HepG2 (cell line): ENCODE results near the gene HRG. TPM values are rescaled to one million over a fixed set of nuclear protein-coding genes. Genes with fewer than 3 reads are reported as not detected.

Experiments
- ATAC-seq: fragments of 200-7000 bp; cut with Tn5 transposase; 3 replicates; pipeline ENCODE4 v1.9.1; 2020; ENCODE audit warnings: mild to moderate bottlenecking, moderate library complexity
- BruUV-seq: library from RNA; stranded (reverse); fragments of 400-500 nt; replicated peaks from 2 replicates; lab custom pipeline; 2021; lab: Mats Ljungman, UMichigan
- CTCF ChIA-PET: fragments of 300-600 bp; formaldehyde crosslinking; extraction: SDS; loops from one replicate; lab custom pipeline; 2021; ENCODE audit warnings: low total read pairs, inconsistent platforms, low intra/inter-chr PET ratio; lab: Yijun Ruan, JAX
- POLR2A ChIA-PET: fragments of 350-600 bp; sonication (Branson Sonifier 250); formaldehyde crosslinking; loops from one replicate; lab custom pipeline; 2020; ENCODE audit warnings: antibody characterized with exemption, inconsistent platforms; lab: Yijun Ruan, JAX
- DNase-seq: peaks from one replicate; pipeline ENCODE4 v3.0.0-alpha.2; 2015; ENCODE audit warnings: low spot score
- FAIRE-seq: peaks from 3 replicates; lab custom pipeline; 2011; peaks lifted over from hg19 to GRCh38; lab: Jason Lieb, UNC
- H2AFZ ChIP-seq: one replicate; pipeline ENCODE4 v1.6.1; 2011; ENCODE audit warnings: low read length, inconsistent platforms
- H3K27ac ChIP-seq: fragments of 300-600 bp; 3 replicates; pipeline ENCODE4 v1.8.0; 2011; ENCODE audit warnings: mixed run types, mild to moderate bottlenecking, mixed read lengths, low read length, inconsistent platforms; ENCODE audit not compliant: insufficient read depth; ENCODE audit errors: extremely low read length
- H3K27me3 ChIP-seq, 2 experiments: fragments of 200-600 bp in 1 of 2; 2 replicates in 1 of 2; 3 replicates in 1 of 2; pipeline versions ENCODE4 v1.6.0 to v1.8.0; 2011; ENCODE audit warnings: low read length in 2 of 2, mild to moderate bottlenecking in 2 of 2, moderate library complexity in 2 of 2, inconsistent platforms in 1 of 2; ENCODE audit not compliant: insufficient read depth in 2 of 2, control insufficient read depth in 1 of 2
- H3K36me3 ChIP-seq, 2 experiments: fragments of 200-600 bp in 1 of 2; replicated peaks in 1 of 2; 2 replicates in 1 of 2; 3 replicates in 1 of 2; pipeline versions ENCODE4 v1.5.1 to v1.8.0; 2011; ENCODE audit warnings: low read length in 2 of 2, inconsistent platforms in 1 of 2; ENCODE audit not compliant: insufficient read depth in 2 of 2, control insufficient read depth in 1 of 2
- H3K4me1 ChIP-seq: 2 replicates; pipeline ENCODE4 v1.5.1; 2012; ENCODE audit warnings: low read length, inconsistent platforms; ENCODE audit not compliant: insufficient read depth
- H3K4me2 ChIP-seq: 2 replicates; pipeline ENCODE4 v1.6.0; 2011; ENCODE audit warnings: low read depth, low read length, inconsistent platforms
- H3K4me3 ChIP-seq, 3 experiments: fragments of 200-600 bp in 1 of 3; sonication (generic), shearing (Covaris generic) in 1 of 3; replicated peaks in 1 of 3; 2 replicates each; pipeline ENCODE4 v1.5.1; 2011 to 2016; ENCODE audit warnings: low read length in 3 of 3, inconsistent platforms in 2 of 3, low read depth in 2 of 3, mild to moderate bottlenecking in 2 of 3, control low read depth in 1 of 3, mixed read lengths in 1 of 3; ENCODE audit not compliant: insufficient read depth in 1 of 3
- H3K79me2 ChIP-seq: one replicate; pipeline ENCODE4 v1.6.1; 2011; ENCODE audit warnings: low read length, inconsistent platforms; ENCODE audit not compliant: insufficient read depth
- H3K9ac ChIP-seq: 2 replicates; pipeline ENCODE4 v1.6.0; 2011; ENCODE audit warnings: mild to moderate bottlenecking, low read depth, low read length, inconsistent platforms; ENCODE audit not compliant: insufficient read depth
- H3K9me3 ChIP-seq: 2 replicates; pipeline ENCODE4 v1.5.1; 2012; ENCODE audit warnings: mild to moderate bottlenecking, low read length
- H4K20me1 ChIP-seq: 2 replicates; pipeline ENCODE4 v1.6.0; 2011; ENCODE audit warnings: inconsistent platforms, mild to moderate bottlenecking, low read length, moderate library complexity; ENCODE audit not compliant: insufficient read depth
- ATAD3A ChIP-seq: sonication (generic); formaldehyde crosslinking; IDR thresholded peaks from 2 replicates; pipeline ENCODE4 v1.4.0; 2020; ENCODE audit warnings: missing genetic modification reagents
- ATF7 ChIP-seq, 2 experiments: fragments of 450-650 bp in 1 of 2; sonication (generic) in 1 of 2; formaldehyde crosslinking in 1 of 2; IDR thresholded peaks; 2 replicates each; pipeline versions ENCODE4 v1.4.0 to v1.6.1; 2016 to 2020; ENCODE audit warnings: antibody characterized with exemption in 1 of 2, mild to moderate bottlenecking in 1 of 2, missing genetic modification reagents in 1 of 2
- CCDC6 ChIP-seq: sonication (generic); formaldehyde crosslinking; IDR thresholded peaks from 2 replicates; pipeline ENCODE4 v1.8.1; 2022; ENCODE audit warnings: mild to moderate bottlenecking, missing genetic modification reagents, moderate library complexity
- FOSL1 ChIP-seq: sonication (generic); formaldehyde crosslinking; IDR thresholded peaks from 2 replicates; pipeline ENCODE4 v1.9.0; 2021; ENCODE audit warnings: missing genetic modification reagents, borderline replicate concordance
- GABPB1 ChIP-seq: IDR thresholded peaks from 2 replicates; pipeline ENCODE4 v1.6.1; 2016; ENCODE audit warnings: mild to moderate bottlenecking, missing genetic modification reagents, moderate library complexity, missing compliant biosample characterization
- HOXA3 ChIP-seq: sonication (generic); formaldehyde crosslinking; IDR thresholded peaks from 2 replicates; pipeline ENCODE4 v1.5.0; 2020; ENCODE audit warnings: missing genetic modification reagents
- NFE2L1 ChIP-seq: sonication (generic); formaldehyde crosslinking; IDR thresholded peaks from 2 replicates; pipeline ENCODE4 v1.4.0; 2020; ENCODE audit warnings: missing genetic modification reagents, mild to moderate bottlenecking, borderline replicate concordance
- NFE2L2 ChIP-seq: fragments of 150-350 bp; IDR thresholded peaks from 2 replicates; pipeline ENCODE4 v1.6.1; 2014; ENCODE audit warnings: low read length
- PHF5A ChIP-seq: IDR thresholded peaks from one replicate; pipeline ENCODE4 v1.6.1; 2018; ENCODE audit warnings: low read depth, missing genetic modification reagents; ENCODE audit not compliant: unreplicated experiment
- POLR2AphosphoS2 ChIP-seq: IDR thresholded peaks from 2 replicates; pipeline ENCODE4 v1.6.1; 2011; ENCODE audit warnings: low read depth, low read length, improper control_type of control experiment
- RAD21 ChIP-seq: fragments of 450-650 bp; formaldehyde crosslinking; IDR thresholded peaks from 2 replicates; pipeline ENCODE4 v1.5.0; 2020; ENCODE audit warnings: mild to moderate bottlenecking
- SIN3A ChIP-seq: IDR thresholded peaks from 2 replicates; pipeline ENCODE4 v1.6.1; 2011; ENCODE audit warnings: low read depth, mild to moderate bottlenecking, control low read depth, low read length, borderline replicate concordance
- SMARCC2 ChIP-seq: fragments of 450-650 bp; IDR thresholded peaks from 2 replicates; pipeline ENCODE4 v1.6.1; 2017; ENCODE audit warnings: antibody characterized with exemption, mild to moderate bottlenecking
- ZFP41 ChIP-seq: sonication (generic); formaldehyde crosslinking; IDR thresholded peaks from 2 replicates; pipeline ENCODE4 v1.4.0; 2020; ENCODE audit warnings: mild to moderate bottlenecking, missing genetic modification reagents, borderline replicate concordance
- ZNF619 ChIP-seq: sonication (generic); formaldehyde crosslinking; IDR thresholded peaks from 2 replicates; pipeline ENCODE4 v1.4.0; 2020; ENCODE audit warnings: mild to moderate bottlenecking, missing genetic modification reagents
- ZNF713 ChIP-seq: sonication (generic); formaldehyde crosslinking; IDR thresholded peaks from 2 replicates; pipeline ENCODE4 v1.4.0; 2020; ENCODE audit warnings: mild to moderate bottlenecking, missing genetic modification reagents
- ZNF747 ChIP-seq: sonication (generic); formaldehyde crosslinking; IDR thresholded peaks from 2 replicates; pipeline ENCODE4 v1.8.1; 2023; ENCODE audit warnings: missing genetic modification reagents, mild to moderate bottlenecking, borderline replicate concordance
- ZNF768 ChIP-seq: sonication (generic); formaldehyde crosslinking; IDR thresholded peaks from 2 replicates; pipeline ENCODE4 v1.4.0; 2020; ENCODE audit warnings: missing genetic modification reagents
- ZNF776 ChIP-seq: sonication (generic); formaldehyde crosslinking; IDR thresholded peaks from 2 replicates; pipeline ENCODE4 v1.4.0; 2020; ENCODE audit warnings: mild to moderate bottlenecking, missing genetic modification reagents
- WGBS: methylation state at CpG from one replicate; pipeline ENCODE4 v1.1.6; 2017; ENCODE audit warnings: low lambda C conversion rate; 5-methylcytosine and 5-hydroxymethylcytosine counted together
- in situ Hi-C: cut with HindIII; loops from 2 replicates; pipeline ENCODE4 v1.10.0; 2017; ENCODE audit warnings: low pct_unique_long_range_greater_than_20kb; ENCODE audit not compliant: extremely low pct_ligation_motif_present
- intact Hi-C: fragments of 100-400 bp; cut with micrococcal nuclease; formaldehyde crosslinking; loops from one replicate; pipeline ENCODE4 v1.10.0; 2022; ENCODE audit not compliant: unreplicated experiment
- polyA plus RNA-seq, 8 experiments: library from polyadenylated mRNA; depleted of rRNA in 3 of 8; stranded (reverse) in 7 of 8; unstranded in 1 of 8; fragments of >200 nt; fragmentation: Illumina TruSeq in 4 of 8; extraction: Trizol in 4 of 8; gene quantifications; 2 replicates each; pipeline versions ENCODE4 v1.2.1 to v1.2.3, GENCODE V29; 2011 to 2016; ENCODE audit warnings: low read depth in 4 of 8, missing spikeins in 1 of 8, mixed read lengths in 1 of 8; ENCODE audit not compliant: insufficient read depth in 1 of 8
- total RNA-seq, 5 experiments: library from RNA; depleted of rRNA; stranded (reverse); fragments of >200 nt; fragmentation: Illumina TruSeq; extraction: Trizol; gene quantifications; 2 replicates each; pipeline ENCODE4 v1.2.3, GENCODE V29; 2016; ENCODE audit warnings: low read depth in 1 of 5
- TF ChIP-seq, protein P1 (sequence below): sonication (generic); formaldehyde crosslinking; IDR thresholded peaks from 2 replicates; pipeline ENCODE4 v1.8.1; 2023; ENCODE audit warnings: missing genetic modification reagents, inconsistent platforms, borderline replicate concordance
- TF ChIP-seq, protein P2 (sequence below): sonication (generic); formaldehyde crosslinking; IDR thresholded peaks from 2 replicates; pipeline ENCODE4 v1.4.0; 2020; ENCODE audit warnings: mild to moderate bottlenecking, low read depth, missing genetic modification reagents

The HRG gene
- total and polyA plus RNA-seq, 2 of the 13 experiments (the other 11 are each of a cell fraction or from before 2014, with no cell fraction given) = 0.09 to 0.11 TPM

DNA sequence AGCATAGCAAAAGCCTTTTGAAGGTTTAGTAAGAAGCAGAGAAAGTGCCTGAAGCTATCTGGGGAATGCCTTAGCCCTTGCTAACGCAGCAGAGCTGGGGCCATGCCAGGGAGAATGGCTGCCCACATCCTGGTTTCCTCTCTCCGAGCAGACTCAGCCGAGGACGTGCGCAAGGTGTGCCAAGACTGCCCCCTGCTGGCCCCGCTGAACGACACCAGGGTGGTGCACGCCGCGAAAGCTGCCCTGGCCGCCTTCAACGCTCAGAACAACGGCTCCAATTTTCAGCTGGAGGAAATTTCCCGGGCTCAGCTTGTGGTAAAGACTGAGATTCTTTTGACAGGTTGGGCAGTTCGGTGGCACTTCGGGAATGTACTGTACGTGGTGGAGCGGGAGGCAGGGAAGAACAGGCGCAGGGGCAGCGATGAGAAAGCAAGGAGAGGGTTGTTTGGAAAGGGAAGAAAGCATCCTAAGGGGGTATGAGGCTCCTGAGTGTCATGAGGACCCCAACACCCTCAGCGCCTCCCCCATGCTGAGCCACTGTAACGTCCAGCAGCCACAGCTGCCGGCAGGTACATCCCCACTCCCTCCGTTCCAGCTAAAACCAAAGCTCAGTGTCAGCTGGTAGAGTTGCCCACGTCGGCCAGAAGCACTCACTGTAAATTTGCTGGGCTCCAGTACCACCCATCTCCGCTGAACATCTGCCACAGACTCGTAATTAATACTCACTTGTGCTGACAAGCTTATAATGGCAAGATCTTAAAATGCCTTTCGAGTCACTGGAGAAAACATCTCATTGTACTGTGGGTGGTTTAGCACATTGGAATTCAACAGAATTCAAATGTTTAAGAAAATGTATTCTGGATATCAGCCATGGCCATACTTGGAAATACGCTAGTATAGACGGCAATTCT is 48.5 kb upstream of the HRG start:
- 75% methylated on average over 31 of the region's 31 CpGs for WGBS
- ChIA-PET POLR2A (interaction anchor here (0.9 to 27.1 kb wide), 14 partner anchors 8 to 210 kb away, joined by 3 to 854 read pairs (median 4); partner anchors contain the start of genes DNAJB11, EIF4A2 and TBCCD1), CTCF (interaction anchor here (1.8 kb wide), 1 partner anchor 28 kb away, joined by 15 read pairs; no protein-coding TSS in a partner anchor)
- intact Hi-C loops = no loop called here
- H3K9me3 ChIP-seq = no peaks in the 10 kb centered on the region
- H3K4me3 ChIP-seq = 0 out of 6 replicates have a peak overlapping the region, but pooled peaks of 1 of the 3 experiments have one; percentile 17
- H2AFZ ChIP-seq = no peak overlapping the region
- peaks cover 24% of the 10 kb centered on the region for H3K79me2 ChIP-seq
- in situ Hi-C loops = loop anchor here (10.0 kb wide), 1 partner anchor 138 kb away; no protein-coding TSS in a partner anchor
- H3K4me1 ChIP-seq = peaks cover 53% of the 10 kb centered on the region
- peak overlapping the region; percentile 92; the same call in 1 of the 2 replicates for H3K4me2 ChIP-seq
- peak overlapping the region; percentile 28 for H3K27ac ChIP-seq
- H4K20me1 ChIP-seq = peaks cover 64% of the 10 kb centered on the region
- no peak for FAIRE-seq
- H3K36me3 ChIP-seq = peaks cover 17 to 47% of the 10 kb centered on the region in 2 experiments
- DNase-seq = peak; percentile 49
- H3K9ac ChIP-seq = no peak overlapping the region
- no peaks in the 10 kb centered on the region; a peak in 1 of 5 replicates for H3K27me3 ChIP-seq
- peak; percentile 46 for ATAC-seq
- BruUV-seq = no TSS peak
- TF ChIP-seq POLR2AphosphoS2 (no peak), ZNF713 (no peak), ZFP41 (CRISPR knock-in tag) (no peak), ZNF768 (CRISPR knock-in tag) (peak; percentile 30; the same call in 1 of the 2 replicates), RAD21 (peak; percentile 89), ATF7 (IDR thresholded peaks at IDR 0.05) (no peak), ATF7 (CRISPR knock-in tag; IDR thresholded peaks at IDR 0.05) (no peak), ZNF619 (CRISPR knock-in tag) (no peak), NFE2L1 (CRISPR knock-in tag) (no peak), PHF5A (peak; percentile 51), CCDC6 (CRISPR knock-in tag) (0 out of 2 replicates have a peak, but pooled peaks have one; percentile 69), ATAD3A (CRISPR knock-in tag) (no peak), NFE2L2 (no peak), FOSL1 (no peak), SIN3A (no peak), SMARCC2 (no peak), ZNF776 (CRISPR knock-in tag) (no peak), ZNF747 (CRISPR knock-in tag) (no peak), GABPB1 (CRISPR knock-in tag) (peak; percentile 57; the same call in 1 of the 2 replicates), HOXA3 (CRISPR knock-in tag) (peak; percentile 41; the same call in 1 of the 2 replicates)
- TF ChIP-seq, protein P1, sequence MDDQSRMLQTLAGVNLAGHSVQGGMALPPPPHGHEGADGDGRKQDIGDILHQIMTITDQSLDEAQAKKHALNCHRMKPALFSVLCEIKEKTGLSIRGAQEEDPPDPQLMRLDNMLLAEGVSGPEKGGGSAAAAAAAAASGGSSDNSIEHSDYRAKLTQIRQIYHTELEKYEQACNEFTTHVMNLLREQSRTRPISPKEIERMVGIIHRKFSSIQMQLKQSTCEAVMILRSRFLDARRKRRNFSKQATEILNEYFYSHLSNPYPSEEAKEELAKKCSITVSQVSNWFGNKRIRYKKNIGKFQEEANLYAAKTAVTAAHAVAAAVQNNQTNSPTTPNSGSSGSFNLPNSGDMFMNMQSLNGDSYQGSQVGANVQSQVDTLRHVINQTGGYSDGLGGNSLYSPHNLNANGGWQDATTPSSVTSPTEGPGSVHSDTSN (CRISPR knock-in tag) = no peak
- TF ChIP-seq, protein P2, sequence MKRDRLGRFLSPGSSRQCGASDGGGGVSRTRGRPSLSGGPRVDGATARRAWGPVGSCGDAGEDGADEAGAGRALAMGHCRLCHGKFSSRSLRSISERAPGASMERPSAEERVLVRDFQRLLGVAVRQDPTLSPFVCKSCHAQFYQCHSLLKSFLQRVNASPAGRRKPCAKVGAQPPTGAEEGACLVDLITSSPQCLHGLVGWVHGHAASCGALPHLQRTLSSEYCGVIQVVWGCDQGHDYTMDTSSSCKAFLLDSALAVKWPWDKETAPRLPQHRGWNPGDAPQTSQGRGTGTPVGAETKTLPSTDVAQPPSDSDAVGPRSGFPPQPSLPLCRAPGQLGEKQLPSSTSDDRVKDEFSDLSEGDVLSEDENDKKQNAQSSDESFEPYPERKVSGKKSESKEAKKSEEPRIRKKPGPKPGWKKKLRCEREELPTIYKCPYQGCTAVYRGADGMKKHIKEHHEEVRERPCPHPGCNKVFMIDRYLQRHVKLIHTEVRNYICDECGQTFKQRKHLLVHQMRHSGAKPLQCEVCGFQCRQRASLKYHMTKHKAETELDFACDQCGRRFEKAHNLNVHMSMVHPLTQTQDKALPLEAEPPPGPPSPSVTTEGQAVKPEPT (CRISPR knock-in tag) = no peak
